Muscle of leg (tissue), 9 donors: ENCODE results near the gene CLCA2. TPM values are rescaled to one million over a fixed set of nuclear protein-coding genes. Genes with fewer than 3 reads are reported as not detected.

Experiments
- polyA plus RNA-seq, 8 donors: library from polyadenylated mRNA; unstranded; fragments of 120-200 nt; gene quantifications; one replicate each; pipeline versions ENCODE4 v1.2.1 to v1.2.3, GENCODE V29; 2013; ENCODE audit warnings: inconsistent platforms in 1 of 8, low replicate concordance in 1 of 8; ENCODE audit not compliant: insufficient read length in 8 of 8, insufficient read depth in 1 of 8
- total RNA-seq: library from RNA; stranded (reverse); fragments of 120-200 nt; gene quantifications from one replicate; pipeline ENCODE4 v1.2.4, GENCODE V29; 2013

Gene CLCA2
- total and polyA plus RNA-seq, 9 donors = 0.04 to 7.5 (median 0.14) TPM; not detected in 4

Other genes with a start within 250 kb of the CLCA2 start
- gene ODF2L, start 27.8 kb upstream of the CLCA2 start, total RNA-seq = 18.8 TPM
- gene ODF2L, start 27.8 kb upstream of the CLCA2 start, polyA plus RNA-seq = 10 to 100 TPM; 14.6 to 30.1 (median 20.5) TPM
- not detected for gene CLCA1, start 44.8 kb downstream of the CLCA2 start, total RNA-seq
- 10 to 100 TPM in 2 of 8 donors, under 1 TPM in 3, not detected in 3; 0.19 to 48.7 (median 0.73) TPM for gene CLCA1, start 44.8 kb downstream of the CLCA2 start, polyA plus RNA-seq
- not detected for gene CLCA4, start 122.9 kb downstream of the CLCA2 start, total RNA-seq
- gene CLCA4, start 122.9 kb downstream of the CLCA2 start, polyA plus RNA-seq = under 1 TPM in 2 of 8 donors, not detected in 6; 0.04 to 0.24 TPM